Gastroesophageal sphincter (tissue), 3 donors: ENCODE data around the gene EMP1.

Experiments
- CTCF ChIP-seq, 4 experiments: fragments of 200-600 bp in 2 of 4; fragments of 450-650 bp in 2 of 4; sonication (generic) in 1 of 4; IDR thresholded peaks; one replicate each; pipeline ENCODE4 v1.5.1; 2017 to 2019; ENCODE audit warnings: antibody characterized with exemption in 4 of 4, mild to moderate bottlenecking in 2 of 4, moderate library complexity in 2 of 4
- EP300 ChIP-seq: sonication (generic); formaldehyde crosslinking; IDR thresholded peaks from one replicate; pipeline ENCODE4 v1.6.1; 2017; ENCODE audit warnings: antibody characterized with exemption, mild to moderate bottlenecking
- POLR2A ChIP-seq, 2 donors: fragments of 450-650 bp; IDR thresholded peaks; one replicate each; pipeline ENCODE4 v1.6.1; 2017; ENCODE audit warnings: antibody characterized with exemption in 2 of 2, mild to moderate bottlenecking in 2 of 2, moderate library complexity in 1 of 2

GRCh38 chr12:13177373-13177772, 19.2 kb upstream of the EMP1 start:
- TF ChIP-seq CTCF (IDR thresholded peaks at IDR 0.05) (no peak), EP300 (no peak), POLR2A (IDR thresholded peaks at IDR 0.05) (no peak)
